RWPE2 (cell line): ENCODE data around the gene IER3IP1.

ENCODE experiments used
- ATAC-seq: fragments of 200-7000 bp; cut with Tn5 transposase; 3 replicates; pipeline ENCODE4 v1.9.1; 2021; ENCODE audit warnings: low read depth
- DNase-seq: peaks from one replicate; pipeline ENCODE4 v3.0.0-alpha.2; 2020; ENCODE audit warnings: low spot score
- H3K27ac ChIP-seq: fragments of 450-650 bp; 2 replicates; pipeline ENCODE4 v1.5.1; 2017; ENCODE audit warnings: mild to moderate bottlenecking; ENCODE audit not compliant: poor library complexity, severe bottlenecking
- H3K27me3 ChIP-seq: fragments of 250-450 bp; sonication (Bioruptor Pico); 2 replicates; pipeline ENCODE4 v1.5.1; 2021; ENCODE audit warnings: mild to moderate bottlenecking, moderate library complexity; ENCODE audit not compliant: insufficient read depth, poor library complexity, severe bottlenecking
- H3K36me3 ChIP-seq: fragments of 250-450 bp; sonication (Bioruptor Pico); 2 replicates; pipeline ENCODE4 v1.5.1; 2020; ENCODE audit warnings: low read depth, mild to moderate bottlenecking, moderate library complexity
- H3K4me1 ChIP-seq: fragments of 250-450 bp; sonication (Bioruptor Pico); 2 replicates; pipeline ENCODE4 v1.5.1; 2021; ENCODE audit warnings: mild to moderate bottlenecking, moderate library complexity; ENCODE audit not compliant: insufficient read depth, poor library complexity, severe bottlenecking
- H3K4me3 ChIP-seq: fragments of 250-450 bp; sonication (Bioruptor Pico); 2 replicates; pipeline ENCODE4 v1.5.1; 2021; ENCODE audit warnings: mild to moderate bottlenecking, moderate library complexity; ENCODE audit not compliant: severe bottlenecking
- H3K9me3 ChIP-seq: fragments of 250-450 bp; sonication (Bioruptor Pico); 2 replicates; pipeline ENCODE4 v1.5.1; 2021; ENCODE audit warnings: mild to moderate bottlenecking, moderate library complexity; ENCODE audit not compliant: severe bottlenecking
- TF ChIP-seq, protein P1 (sequence below): fragments of 450-650 bp; IDR thresholded peaks from one replicate; pipeline ENCODE4 v1.5.1; 2017; ENCODE audit warnings: mild to moderate bottlenecking, moderate library complexity; ENCODE audit not compliant: poor library complexity, severe bottlenecking

The IER3IP1 gene

DNA sequence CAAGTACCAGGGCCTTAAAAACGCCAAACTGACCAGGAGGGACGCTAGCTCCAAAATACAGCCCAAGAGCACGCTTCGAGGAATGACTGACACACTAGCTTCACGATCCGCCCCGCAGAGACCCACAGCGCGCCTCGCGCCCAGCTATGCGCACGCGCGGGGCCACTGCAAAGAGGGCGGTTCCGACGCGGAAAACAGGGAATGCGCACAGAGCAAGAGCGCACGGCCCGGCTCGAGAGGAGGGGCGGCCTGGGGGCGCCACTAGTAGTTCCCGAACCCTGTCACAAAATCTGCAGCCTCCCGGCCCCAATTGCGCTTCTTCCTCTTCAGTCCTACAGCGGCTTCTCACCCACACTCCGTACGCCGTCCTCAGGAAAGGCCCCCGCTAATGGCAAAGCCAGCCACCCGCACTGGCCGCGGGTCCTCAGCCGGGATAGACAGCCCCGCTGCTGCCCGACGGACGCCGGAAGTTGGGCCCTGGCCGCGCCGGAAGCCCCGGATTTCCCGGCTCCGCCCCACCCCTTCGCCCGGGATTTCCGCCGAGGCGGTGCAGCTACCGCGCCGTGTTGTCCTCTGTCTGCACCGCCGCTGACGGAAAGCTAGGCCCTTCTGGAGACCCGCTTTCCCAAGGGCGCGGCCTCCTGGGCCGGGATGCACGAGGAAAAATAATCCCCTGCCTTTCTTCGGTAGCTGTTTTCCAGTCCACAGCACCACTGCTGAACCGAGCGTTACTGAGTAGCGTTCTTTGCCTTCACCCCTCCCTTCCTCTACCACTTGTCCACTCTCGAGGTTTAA, 25.9 kb downstream of the IER3IP1 start, which contains the start of gene HDHD2:
Gene HDHD2, minus strand, starts transcription at position 472 of the 795 bp plus-strand sequence. CDS start 14,061 bp downstream, outside the sequence.
- H3K36me3 ChIP-seq: peaks cover 4% of the 10 kb centered on the region
- peak within 1 kb of the TSS; percentile 55 for H3K27ac ChIP-seq
- TF ChIP-seq, protein P1, sequence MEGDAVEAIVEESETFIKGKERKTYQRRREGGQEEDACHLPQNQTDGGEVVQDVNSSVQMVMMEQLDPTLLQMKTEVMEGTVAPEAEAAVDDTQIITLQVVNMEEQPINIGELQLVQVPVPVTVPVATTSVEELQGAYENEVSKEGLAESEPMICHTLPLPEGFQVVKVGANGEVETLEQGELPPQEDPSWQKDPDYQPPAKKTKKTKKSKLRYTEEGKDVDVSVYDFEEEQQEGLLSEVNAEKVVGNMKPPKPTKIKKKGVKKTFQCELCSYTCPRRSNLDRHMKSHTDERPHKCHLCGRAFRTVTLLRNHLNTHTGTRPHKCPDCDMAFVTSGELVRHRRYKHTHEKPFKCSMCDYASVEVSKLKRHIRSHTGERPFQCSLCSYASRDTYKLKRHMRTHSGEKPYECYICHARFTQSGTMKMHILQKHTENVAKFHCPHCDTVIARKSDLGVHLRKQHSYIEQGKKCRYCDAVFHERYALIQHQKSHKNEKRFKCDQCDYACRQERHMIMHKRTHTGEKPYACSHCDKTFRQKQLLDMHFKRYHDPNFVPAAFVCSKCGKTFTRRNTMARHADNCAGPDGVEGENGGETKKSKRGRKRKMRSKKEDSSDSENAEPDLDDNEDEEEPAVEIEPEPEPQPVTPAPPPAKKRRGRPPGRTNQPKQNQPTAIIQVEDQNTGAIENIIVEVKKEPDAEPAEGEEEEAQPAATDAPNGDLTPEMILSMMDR: no peak
- H3K4me1 ChIP-seq: peaks cover 4% of the 10 kb centered on the region
- no peaks in the 10 kb centered on the region for H3K27me3 ChIP-seq
- DNase-seq: peak; percentile 77
- peak within 1 kb of the TSS; percentile 56 for H3K4me3 ChIP-seq
- ATAC-seq: peak; percentile 92
- H3K9me3 ChIP-seq: no peaks in the 10 kb centered on the region

DNA sequence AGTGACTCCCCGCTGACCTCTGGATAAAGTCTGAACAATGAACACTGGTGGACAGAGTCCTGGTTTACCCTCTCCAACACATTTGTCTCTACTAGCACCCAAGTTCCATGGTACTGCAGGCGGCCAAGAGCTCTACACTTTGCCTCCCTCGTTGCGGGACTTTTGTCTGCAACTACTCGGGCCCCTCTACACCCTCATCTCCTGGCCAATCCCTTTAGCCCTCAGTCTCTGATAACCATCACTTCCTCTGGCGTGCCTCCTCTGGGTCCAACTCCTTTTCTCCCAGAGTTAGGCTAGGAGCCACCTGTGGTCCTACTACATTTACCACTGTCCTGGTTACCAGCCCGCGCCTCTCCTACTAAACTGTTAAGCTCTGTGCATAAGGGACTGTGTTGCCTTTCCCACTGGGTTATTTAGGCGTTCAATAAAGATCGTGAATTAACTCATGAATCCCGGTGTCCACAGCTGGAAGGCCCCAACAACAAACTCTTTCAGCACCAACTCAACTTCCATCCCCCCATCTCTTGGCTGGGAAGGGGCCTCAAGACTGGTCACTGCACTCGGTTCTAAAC, 26.6 kb downstream of the IER3IP1 start:
- DNase-seq (no peak), ATAC-seq (peak; percentile 8; the same call in 2 of the 3 replicates)
- Histone ChIP-seq H3K4me3 (peak overlapping the region; percentile 56), H3K27ac (peak overlapping the region; percentile 55), H3K4me1 (peaks cover 4% of the 10 kb centered on the region), H3K9me3 (no peaks in the 10 kb centered on the region), H3K36me3 (no peaks in the 10 kb centered on the region; the same call in 1 of the 2 replicates), H3K27me3 (no peaks in the 10 kb centered on the region)
- TF ChIP-seq, protein P1: no peak

DNA sequence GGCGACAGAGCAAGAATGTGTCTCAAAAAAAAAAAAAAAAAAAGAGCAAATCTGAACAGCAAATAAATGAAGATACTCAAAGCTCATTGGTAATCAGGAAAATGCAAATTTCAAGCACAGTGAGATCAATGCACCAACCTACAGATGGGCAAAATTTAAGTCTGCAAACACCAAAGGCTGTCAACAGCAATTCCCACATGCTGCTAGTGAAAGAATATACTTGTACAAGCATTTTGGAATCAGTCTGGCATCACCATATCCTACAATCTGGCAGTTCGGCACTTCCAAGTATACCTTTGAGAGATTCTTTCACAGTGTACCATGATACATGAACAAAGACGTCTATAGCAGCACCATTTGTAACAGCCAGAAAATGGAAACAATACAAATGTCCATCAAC, 30.0 kb downstream of the IER3IP1 start:
- no peaks in the 10 kb centered on the region for H3K27me3 ChIP-seq
- H3K9me3 ChIP-seq: no peaks in the 10 kb centered on the region
- H3K4me3 ChIP-seq: no peak overlapping the region
- H3K36me3 ChIP-seq: no peaks in the 10 kb centered on the region
- TF ChIP-seq, protein P1: no peak
- DNase-seq (no peak), ATAC-seq (no peak)
- H3K4me1 ChIP-seq: peaks cover under 1% of the 10 kb centered on the region
- H3K27ac ChIP-seq: no peak overlapping the region

DNA sequence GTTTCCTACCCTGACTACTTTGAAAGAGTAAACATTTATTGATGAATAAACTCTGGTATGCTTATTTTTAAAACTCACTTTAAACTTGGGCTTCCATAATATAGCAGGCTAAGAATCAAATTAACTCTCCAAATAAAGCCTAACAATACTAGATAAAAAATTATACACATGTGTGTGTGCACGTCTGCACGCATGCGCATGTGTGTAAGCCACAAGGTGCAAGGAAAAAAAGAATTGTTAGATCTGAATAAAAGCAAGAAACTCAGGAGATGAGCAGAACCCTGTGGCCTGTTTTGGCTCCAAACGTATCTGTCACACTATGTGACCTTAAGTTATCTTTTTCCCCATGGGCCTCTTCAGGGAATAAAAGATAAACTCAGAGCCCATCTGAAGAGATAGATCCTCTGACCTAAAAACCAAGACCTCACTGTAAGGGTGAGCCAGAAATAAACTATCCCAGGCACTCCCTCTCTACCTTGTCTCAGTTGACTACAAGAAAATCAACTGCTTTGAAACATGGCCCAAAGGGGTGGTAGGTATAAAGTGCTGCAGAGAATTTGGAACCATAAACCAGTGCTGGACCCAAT, 32.2 kb downstream of the IER3IP1 start:
- no peaks in the 10 kb centered on the region for H3K36me3 ChIP-seq
- no peak overlapping the region for H3K4me3 ChIP-seq
- DNase-seq (no peak), ATAC-seq (no peak)
- no peaks in the 10 kb centered on the region for H3K9me3 ChIP-seq
- H3K27ac ChIP-seq: no peak overlapping the region
- no peaks in the 10 kb centered on the region for H3K27me3 ChIP-seq
- TF ChIP-seq, protein P1: no peak
- no peaks in the 10 kb centered on the region for H3K4me1 ChIP-seq

DNA sequence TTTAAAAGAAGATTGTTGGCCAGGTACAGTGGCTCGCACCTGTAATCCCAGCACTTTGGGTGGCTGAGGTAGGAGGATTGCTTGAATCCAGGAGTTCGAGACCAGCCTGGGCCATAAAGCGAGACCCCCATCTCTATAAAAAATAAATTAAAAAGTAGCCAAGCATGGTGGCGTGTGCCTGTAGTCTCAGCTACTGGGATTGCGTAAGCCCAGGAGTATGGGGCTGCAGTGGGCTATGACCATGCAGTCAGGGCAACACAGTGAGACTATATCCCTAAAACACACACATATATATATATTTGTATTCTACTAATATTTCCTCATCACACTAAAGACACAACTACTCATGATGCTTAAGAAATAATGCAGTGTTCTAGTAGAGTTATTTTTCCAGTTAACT, 33.0 kb downstream of the IER3IP1 start:
- Histone ChIP-seq H3K4me1 (no peaks in the 10 kb centered on the region), H3K27me3 (no peaks in the 10 kb centered on the region), H3K9me3 (no peaks in the 10 kb centered on the region), H3K36me3 (no peaks in the 10 kb centered on the region), H3K27ac (no peak overlapping the region), H3K4me3 (no peak overlapping the region)
- TF ChIP-seq, protein P1: no peak
- DNase-seq: no peak
- no peak for ATAC-seq
